PC-9 (cell line): ENCODE measurements around the gene DLGAP4.

Source experiments
- CTCF ChIP-seq: fragments of 200-600 bp; sonication (generic); conservative IDR thresholded peaks from 2 replicates; pipeline ENCODE4 v1.6.1; 2017; ENCODE audit warnings: mixed run types, antibody characterized with exemption, mild to moderate bottlenecking, moderate library complexity
- EZH2 ChIP-seq: fragments of 200-600 bp; sonication (generic); IDR thresholded peaks from 2 replicates; pipeline ENCODE4 v1.8.0; 2017; ENCODE audit warnings: antibody characterized with exemption, low read depth

DNA sequence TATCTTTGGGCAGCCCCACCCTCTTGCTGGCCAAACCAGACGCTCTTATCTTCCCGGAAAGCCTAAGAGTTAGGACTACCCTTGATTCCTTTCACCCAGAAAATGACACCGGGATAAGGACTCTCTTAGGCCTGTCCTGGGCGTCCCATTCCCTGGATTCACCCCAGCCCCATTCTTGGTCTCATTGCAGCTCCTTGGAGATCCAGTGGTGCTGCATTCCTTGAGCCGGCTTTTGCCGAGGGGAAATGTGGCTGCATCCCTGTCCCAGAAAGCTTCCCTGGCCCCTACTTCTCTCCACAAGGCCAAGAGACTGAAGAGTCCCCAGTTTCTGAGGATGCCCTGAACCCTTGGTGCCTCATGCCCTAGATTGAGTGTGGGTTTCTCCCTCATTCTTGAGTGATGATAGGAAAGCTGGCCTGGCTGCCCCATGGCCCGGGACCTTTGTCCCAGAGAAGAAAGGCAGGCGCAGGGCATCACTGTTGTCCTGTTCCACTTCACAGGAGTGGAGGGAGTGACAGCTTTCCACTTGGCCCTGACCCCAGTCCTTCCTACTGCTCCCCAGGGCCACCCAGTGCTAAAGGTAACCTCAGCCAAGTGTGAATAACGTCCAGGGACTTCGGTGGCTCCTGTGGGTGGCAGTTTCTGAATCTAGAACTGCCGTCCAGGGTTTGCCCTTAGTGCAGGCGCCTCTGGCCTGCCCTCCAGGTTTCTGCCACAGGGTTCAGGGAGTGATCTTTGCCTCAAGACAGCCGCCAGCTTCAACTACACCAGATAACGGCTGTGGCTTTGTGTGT is 192.4 kb downstream of the DLGAP4 start:
- TF ChIP-seq CTCF = no peak
- TF ChIP-seq EZH2 = no peak
